Uterus (tissue), 4 donors: ENCODE results near the gene TNFRSF25. TPM values are rescaled to one million over a fixed set of nuclear protein-coding genes. Genes with fewer than 3 reads are reported as not detected.

Source experiments
- DNase-seq, 2 donors: peaks; one replicate each; pipeline ENCODE4 v3.0.0-alpha.2; 2019 to 2020
- H3K27ac ChIP-seq, 2 donors: fragments of 200-600 bp; sonication (generic); 1 replicate in 1 of 2; 2 replicates in 1 of 2; pipeline ENCODE4 v1.5.1; 2016 to 2018
- H3K27me3 ChIP-seq, 2 donors: fragments of 200-600 bp; sonication (generic); one replicate each; pipeline ENCODE4 v1.5.1; 2018 to 2019; ENCODE audit warnings: control low read depth in 1 of 2
- H3K36me3 ChIP-seq, 2 donors: fragments of 200-600 bp; sonication (generic); one replicate each; pipeline ENCODE4 v1.5.1; 2019; ENCODE audit warnings: control low read depth in 1 of 2
- H3K4me1 ChIP-seq, 2 donors: fragments of 200-600 bp; sonication (generic); one replicate each; pipeline ENCODE4 v1.5.1; 2018 to 2019; ENCODE audit warnings: control low read depth in 1 of 2
- H3K4me3 ChIP-seq, 2 donors: fragments of 200-600 bp; sonication (generic); 1 replicate in 1 of 2; 2 replicates in 1 of 2; pipeline ENCODE4 v1.5.1; 2018 to 2019; ENCODE audit warnings: mild to moderate bottlenecking in 1 of 2
- H3K9me3 ChIP-seq, 2 donors: fragments of 200-600 bp; sonication (generic); one replicate each; pipeline ENCODE4 v1.5.1; 2019; ENCODE audit warnings: control low read depth in 1 of 2
- CTCF ChIP-seq, 4 experiments: fragments of 200-600 bp in 2 of 4; fragments of 450-650 bp in 2 of 4; sonication (generic) in 2 of 4; IDR thresholded peaks; one replicate each; pipeline ENCODE4 v1.5.1; 2016 to 2019; ENCODE audit warnings: antibody characterized with exemption in 4 of 4, mild to moderate bottlenecking in 2 of 4, moderate library complexity in 1 of 4
- POLR2A ChIP-seq, 2 donors: fragments of 450-650 bp; IDR thresholded peaks; one replicate each; pipeline ENCODE4 v1.6.1; 2016; ENCODE audit warnings: antibody characterized with exemption in 2 of 2, mild to moderate bottlenecking in 1 of 2, moderate library complexity in 1 of 2
- intact Hi-C: fragments of 100-400 bp; cut with DNase I; formaldehyde crosslinking; loops from one replicate; pipeline ENCODE4 v1.15.1; 2023; ENCODE audit warnings: low total_unique reads
- total RNA-seq, 4 donors: library from RNA; depleted of rRNA in 3 of 4; stranded (reverse); fragments of >200 nt in 3 of 4; gene quantifications; one replicate each; pipeline versions ENCODE4 v1.1.0 to v1.2.4, GENCODE V29; 2014 to 2023
- donor health status: DM: yes; HTN: yes; CAD: no.

TNFRSF25 gene
- total RNA-seq, 4 donors from 2014 or later, result 1.0 to 11.1 (median 4.8) TPM

DNA sequence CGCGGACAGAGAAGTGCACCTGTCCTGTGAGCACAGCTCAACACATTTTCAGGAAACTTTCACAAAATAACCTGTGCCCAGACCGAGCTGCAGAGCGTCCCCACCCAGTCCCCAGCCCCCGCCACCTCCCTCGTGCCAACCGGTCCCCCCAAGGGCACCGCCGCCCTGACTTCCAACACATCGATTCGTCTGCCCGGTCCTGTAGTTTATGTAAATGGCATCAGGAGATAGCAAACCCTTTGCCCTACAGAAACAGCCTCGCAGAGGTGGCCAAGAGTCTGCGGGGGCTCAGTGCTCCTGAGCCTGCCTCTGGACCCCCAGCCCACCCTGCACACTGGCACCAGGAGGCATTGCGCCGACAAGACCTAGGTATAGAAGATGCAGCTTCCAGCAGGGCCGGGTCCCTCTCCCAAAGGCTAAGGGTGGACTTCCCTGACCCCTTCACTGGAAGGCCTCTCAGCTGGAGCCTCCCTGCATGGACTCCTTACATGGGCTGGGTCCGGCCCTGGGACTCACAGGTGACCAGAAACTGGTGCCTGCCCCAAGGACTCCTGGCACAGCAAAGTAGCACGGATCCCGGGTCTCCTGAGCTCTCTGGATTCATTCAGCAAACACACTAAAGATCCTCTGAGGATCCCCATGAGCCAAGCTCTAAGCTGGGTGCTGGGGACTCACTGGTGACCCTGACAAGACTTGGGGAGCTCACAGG lies 32.0 kb upstream of the TNFRSF25 start:
- H3K27me3 ChIP-seq, result no peaks in the 10 kb centered on the region
- H3K9me3 ChIP-seq, result no peaks in the 10 kb centered on the region
- intact Hi-C loops, result loop anchor here (10.0 kb wide), 1 partner anchor 147 kb away; no protein-coding TSS in a partner anchor
- no peak for TF ChIP-seq POLR2A (IDR thresholded peaks at IDR 0.05)
- peaks cover 0 to 13% of the 10 kb centered on the region in 2 donors for H3K4me1 ChIP-seq
- H3K4me3 ChIP-seq, result peak overlapping the region; percentile 44 to 50
- H3K27ac ChIP-seq, result no peak overlapping the region
- no peak for DNase-seq
- no peaks in the 10 kb centered on the region for H3K36me3 ChIP-seq

DNA sequence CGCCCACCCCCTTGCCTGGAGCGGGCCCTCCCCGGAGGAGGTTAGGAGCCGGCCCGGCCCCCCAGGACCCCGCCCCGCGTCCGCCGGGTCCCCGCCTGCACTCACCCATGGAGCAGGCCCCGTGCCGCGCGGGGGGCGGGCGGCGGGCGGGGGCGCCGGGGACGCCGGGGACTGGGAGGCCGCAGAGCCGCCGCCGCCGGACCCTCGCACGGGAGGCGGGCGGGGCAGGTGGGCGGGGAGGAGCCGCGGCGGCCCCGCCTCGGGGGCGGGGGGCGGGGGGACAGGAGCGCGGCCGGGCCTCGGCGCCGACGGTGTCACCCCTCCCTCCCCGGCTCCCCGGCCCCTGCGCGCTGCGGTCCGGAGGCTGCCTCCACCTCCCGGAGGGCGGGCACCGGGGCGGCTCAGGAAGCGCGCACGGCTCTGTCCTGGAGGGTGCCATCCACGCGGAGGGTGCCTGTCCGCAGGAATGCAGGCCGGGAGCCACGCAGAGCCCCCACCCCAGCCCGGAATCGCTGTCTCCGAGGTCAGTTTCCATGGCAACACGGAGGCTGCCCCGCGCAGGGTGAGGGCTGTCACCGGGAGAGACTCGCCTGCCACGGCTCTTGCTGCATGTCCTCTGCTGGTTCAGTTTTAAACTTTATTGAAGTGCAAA lies 31.4 kb upstream of the TNFRSF25 start:
- no peak for DNase-seq

GRCh38 chr1:6496890-6497214 lies 30.9 kb upstream of the TNFRSF25 start:
- TF ChIP-seq CTCF (IDR thresholded peaks at IDR 0.05) (no peak), POLR2A (IDR thresholded peaks at IDR 0.05) (no peak)
- intact Hi-C loops, result loop anchor here (10.0 kb wide), 1 partner anchor 148 kb away; no protein-coding TSS in a partner anchor
- Histone ChIP-seq H3K4me3 (peak overlapping the region; percentile 44 to 50), H3K36me3 (no peaks in the 10 kb centered on the region), H3K27ac (peak overlapping the region; percentile 20 to 49), H3K9me3 (no peaks in the 10 kb centered on the region), H3K27me3 (no peaks in the 10 kb centered on the region), H3K4me1 (peaks cover 0 to 5% of the 10 kb centered on the region in 2 donors)
- DNase-seq, result no peak

More for the DNA sequence above, 31.4 kb upstream of the TNFRSF25 start:
- H3K27me3 ChIP-seq, result no peaks in the 10 kb centered on the region
- peak overlapping the region; percentile 20 to 49 for H3K27ac ChIP-seq
- no peaks in the 10 kb centered on the region for H3K36me3 ChIP-seq
- H3K4me1 ChIP-seq, result peaks cover 0 to 8% of the 10 kb centered on the region in 2 donors
- H3K9me3 ChIP-seq, result no peaks in the 10 kb centered on the region
- intact Hi-C loops, result loop anchor here (10.0 kb wide), 1 partner anchor 147 kb away; no protein-coding TSS in a partner anchor
- TF ChIP-seq POLR2A (IDR thresholded peaks at IDR 0.05) (no peak), CTCF (IDR thresholded peaks at IDR 0.05) (no peak)
- H3K4me3 ChIP-seq, result peak overlapping the region; percentile 44 to 50

- DNase-seq, result no peak
Observed at GRCh38 chr1:6496365-6496721, 30.4 kb upstream of the TNFRSF25 start.

More at GRCh38 chr1:6496365-6496721, 30.4 kb upstream of the TNFRSF25 start:
- TF ChIP-seq CTCF (IDR thresholded peaks at IDR 0.05), result no peak
- TF ChIP-seq POLR2A (IDR thresholded peaks at IDR 0.05), result no peak
- no peaks in the 10 kb centered on the region for H3K9me3 ChIP-seq
- peak overlapping the region; percentile 44 to 50 for H3K4me3 ChIP-seq
- peaks cover 0 to 5% of the 10 kb centered on the region in 2 donors for H3K4me1 ChIP-seq
- no peak overlapping the region for H3K27ac ChIP-seq
- H3K27me3 ChIP-seq, result no peaks in the 10 kb centered on the region
- no peaks in the 10 kb centered on the region for H3K36me3 ChIP-seq
- intact Hi-C loops, result loop anchor here (10.0 kb wide), 1 partner anchor 148 kb away; no protein-coding TSS in a partner anchor
